Measurements from ENCODE around the gene CEP135.

Gene CEP135

GRCh38 chr4:56040842-56041241, 92.1 kb downstream of the CEP135 start:
- no peak for TF ChIP-seq CTCF (IDR thresholded peaks at IDR 0.05)

GRCh38 chr4:56042225-56042624, 93.5 kb downstream of the CEP135 start:
- TF ChIP-seq CTCF (IDR thresholded peaks at IDR 0.05): no peak

- no peak for TF ChIP-seq CTCF (IDR thresholded peaks at IDR 0.05)
Observed at GRCh38 chr4:56048383-56048701, 99.6 kb downstream of the CEP135 start.

GRCh38 chr4:56048702-56049431, 100.1 kb downstream of the CEP135 start:
- TF ChIP-seq CTCF (IDR thresholded peaks at IDR 0.05): peak; percentile 71

- no peak for TF ChIP-seq CTCF (IDR thresholded peaks at IDR 0.05)
Observed at GRCh38 chr4:56050625-56051024, 101.9 kb downstream of the CEP135 start.

GRCh38 chr4:56051029-56051709, 102.4 kb downstream of the CEP135 start:
- no peak for TF ChIP-seq CTCF (IDR thresholded peaks at IDR 0.05)

GRCh38 chr4:56051710-56052075, 102.9 kb downstream of the CEP135 start:
- no peak for TF ChIP-seq CTCF (IDR thresholded peaks at IDR 0.05)

All from LNCAP (cell line).